H4 (cell line): ENCODE measurements around the gene ERF. TPM values are rescaled to one million over a fixed set of nuclear protein-coding genes. Genes with fewer than 3 reads are reported as not detected.

Experiments used
- DNase-seq: peaks from one replicate; pipeline ENCODE4 v3.0.0-alpha.2; 2015; ENCODE audit warnings: low spot score
- total RNA-seq: library from RNA; depleted of rRNA; stranded (reverse); fragments of >200 nt; shearing (Covaris generic); gene quantifications from 2 replicates; pipeline ENCODE4 v1.2.3, GENCODE V29; 2014

ERF gene
- total RNA-seq, 1 experiment from 2014 or later: 31.1 TPM

DNA sequence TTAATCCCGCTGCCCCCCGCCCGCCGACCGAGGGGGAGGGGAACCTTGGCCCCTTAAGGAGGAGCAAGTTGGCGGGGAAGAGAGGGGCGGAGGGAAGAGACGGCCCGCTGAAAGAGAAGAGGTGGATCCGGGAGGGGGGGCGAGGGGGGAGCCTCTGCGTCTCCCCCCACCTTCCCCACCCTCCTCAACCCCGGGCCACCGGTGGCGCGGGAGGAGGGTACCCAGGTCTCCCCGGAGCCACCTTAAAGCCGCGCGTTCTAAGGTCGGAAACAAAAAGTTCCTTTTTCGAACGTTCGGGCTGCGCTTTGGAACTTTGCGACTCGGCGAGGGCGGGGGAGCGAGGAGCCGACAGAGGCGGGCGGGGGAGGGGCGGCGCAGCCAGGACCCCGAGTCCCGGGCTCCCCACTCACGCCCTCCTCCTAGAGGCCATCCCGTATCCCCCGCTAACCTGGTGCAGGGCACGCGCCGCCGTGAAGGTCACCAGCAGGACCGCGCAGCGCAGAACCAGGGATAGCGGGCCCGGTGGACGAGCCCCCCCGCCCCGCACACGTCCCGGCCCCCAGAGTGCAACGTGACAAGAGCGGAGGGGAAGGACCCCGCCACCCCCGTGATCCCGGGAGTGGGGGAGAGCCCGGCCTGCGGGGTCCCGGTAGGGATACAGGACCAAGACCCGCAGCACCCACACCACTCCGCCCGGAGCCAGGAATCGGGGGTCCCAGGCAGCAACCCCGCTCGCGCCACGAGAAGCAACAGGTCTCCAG is 659 bp downstream of the ERF start:
- peak; percentile 60 for DNase-seq

GRCh38 chr19:42253245-42254088 is 1.5 kb downstream of the ERF start:
- DNase-seq: no peak

DNA sequence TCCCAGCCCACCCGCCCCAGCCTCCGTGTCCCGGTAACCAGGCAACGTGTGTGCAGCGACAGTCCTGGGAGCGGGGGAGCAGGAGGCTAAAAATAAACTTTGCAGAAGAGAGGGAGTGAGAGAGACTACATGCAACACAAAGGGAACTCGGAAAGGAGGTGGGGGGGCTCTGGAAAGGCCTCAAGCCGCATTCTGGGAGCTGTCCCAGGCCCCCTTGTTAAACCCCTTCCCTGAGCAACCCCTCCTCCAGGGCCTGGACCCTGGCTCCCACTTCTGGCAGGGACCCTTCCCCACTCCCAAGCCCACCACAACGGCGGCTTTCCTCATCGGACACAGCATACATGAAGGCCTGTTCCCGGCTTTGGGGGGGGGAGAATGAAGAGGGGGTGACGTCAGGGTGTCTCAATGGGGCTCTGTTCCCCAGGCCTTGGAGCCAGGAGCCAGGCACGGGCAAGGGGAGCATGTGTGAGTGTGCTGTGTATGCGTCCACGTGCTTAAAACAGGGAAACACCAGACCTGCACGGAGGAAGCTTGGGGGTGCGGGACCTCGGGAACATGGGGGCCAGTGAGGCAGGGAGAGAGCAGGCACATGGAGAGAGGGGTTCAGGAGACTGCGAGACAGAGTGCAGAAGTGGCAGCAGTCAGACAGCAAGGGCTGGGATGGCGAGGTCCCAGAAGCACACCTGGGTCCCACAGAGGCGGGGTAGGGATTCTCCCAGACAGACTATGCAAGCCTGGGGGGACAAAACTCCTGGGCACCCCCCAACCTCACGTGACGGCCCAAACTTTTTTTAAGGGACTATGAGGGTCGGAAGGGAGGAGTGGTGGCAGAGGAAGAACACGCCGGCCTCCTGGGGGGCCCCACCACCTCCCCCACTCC is 2.3 kb downstream of the ERF start:
- DNase-seq: no peak

- no peak for DNase-seq
Measured at GRCh38 chr19:42251572-42252358, 3.2 kb downstream of the ERF start.

- no peak for DNase-seq
Measured at GRCh38 chr19:42250666-42251531, 4.0 kb downstream of the ERF start.

- no peak for DNase-seq
Measured at GRCh38 chr19:42250183-42250665, 4.7 kb downstream of the ERF start.

- no peak for DNase-seq
Measured at GRCh38 chr19:42249769-42250168, 5.2 kb downstream of the ERF start.

DNA sequence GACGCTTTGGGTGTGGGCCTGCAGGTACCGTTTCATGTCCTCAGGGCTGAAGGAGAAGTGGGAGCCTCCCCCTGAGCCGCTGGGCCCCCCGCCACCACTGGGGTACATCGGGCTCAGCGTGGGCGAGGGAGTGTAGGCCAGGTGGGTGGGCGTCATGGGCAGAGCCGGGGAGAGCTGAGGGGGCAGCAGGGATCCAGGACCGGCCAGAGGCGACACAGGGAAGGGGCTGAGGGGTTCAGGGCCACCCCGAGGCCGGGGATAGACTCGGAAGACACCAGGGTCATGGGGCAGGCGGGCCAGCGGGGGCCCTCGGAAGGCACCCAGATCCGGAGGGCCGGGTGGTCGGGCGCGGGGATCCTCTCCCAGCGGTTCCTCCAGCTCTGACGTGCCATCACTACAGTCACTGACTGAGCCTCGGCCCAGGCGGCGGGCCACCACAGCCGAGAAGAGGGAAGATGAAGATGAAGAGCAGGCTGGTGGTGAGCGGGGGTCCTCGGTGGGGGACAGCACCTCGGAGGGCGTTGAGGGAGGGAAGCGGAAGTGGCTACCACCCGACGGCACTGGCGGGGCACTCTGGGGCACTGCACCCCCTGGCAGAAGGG is 5.7 kb downstream of the ERF start:
- DNase-seq: no peak

DNA sequence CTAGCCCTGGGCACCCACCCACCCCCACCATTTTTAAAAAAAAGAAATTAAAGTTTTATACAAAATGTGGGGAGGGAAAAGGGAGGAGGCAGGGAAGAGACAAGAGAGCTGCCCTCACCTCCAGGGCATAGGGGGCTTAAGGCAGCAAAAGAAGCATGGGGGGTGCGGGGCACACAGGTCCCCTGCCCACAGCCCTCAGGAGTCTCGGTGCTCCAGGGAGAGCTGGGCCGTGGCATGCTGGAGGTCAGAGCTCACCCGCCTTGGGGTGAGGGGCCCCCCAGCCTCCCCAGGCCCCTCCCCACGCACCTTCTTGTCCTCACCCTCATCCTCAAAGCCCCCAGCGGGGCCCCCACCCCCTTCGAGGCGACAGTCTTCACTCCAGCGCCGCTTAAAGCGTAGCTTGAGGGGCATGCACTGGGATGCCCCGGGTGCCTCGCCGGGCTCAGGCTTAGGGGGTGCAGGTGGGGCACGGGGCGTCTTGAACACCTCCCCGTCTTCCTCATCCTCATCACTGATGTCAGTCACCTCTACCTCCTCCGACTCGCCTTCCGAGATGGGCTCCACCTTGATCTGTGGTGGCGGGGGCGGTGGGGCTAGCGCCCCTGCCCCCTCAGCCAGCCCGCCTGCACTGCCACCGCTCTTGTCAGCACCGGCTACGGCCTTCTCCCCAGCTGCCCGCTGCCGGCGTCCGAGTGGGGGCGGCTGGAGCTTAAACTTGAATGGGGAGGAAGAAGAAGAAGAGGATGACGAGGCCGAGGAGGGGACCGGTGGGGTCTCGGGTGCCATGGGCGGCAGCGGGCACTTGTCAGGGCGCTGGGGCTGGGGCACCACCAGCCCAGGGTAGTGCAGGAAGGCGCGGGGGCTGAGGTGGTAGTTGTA is 6.4 kb downstream of the ERF start:
- DNase-seq: no peak

DNA sequence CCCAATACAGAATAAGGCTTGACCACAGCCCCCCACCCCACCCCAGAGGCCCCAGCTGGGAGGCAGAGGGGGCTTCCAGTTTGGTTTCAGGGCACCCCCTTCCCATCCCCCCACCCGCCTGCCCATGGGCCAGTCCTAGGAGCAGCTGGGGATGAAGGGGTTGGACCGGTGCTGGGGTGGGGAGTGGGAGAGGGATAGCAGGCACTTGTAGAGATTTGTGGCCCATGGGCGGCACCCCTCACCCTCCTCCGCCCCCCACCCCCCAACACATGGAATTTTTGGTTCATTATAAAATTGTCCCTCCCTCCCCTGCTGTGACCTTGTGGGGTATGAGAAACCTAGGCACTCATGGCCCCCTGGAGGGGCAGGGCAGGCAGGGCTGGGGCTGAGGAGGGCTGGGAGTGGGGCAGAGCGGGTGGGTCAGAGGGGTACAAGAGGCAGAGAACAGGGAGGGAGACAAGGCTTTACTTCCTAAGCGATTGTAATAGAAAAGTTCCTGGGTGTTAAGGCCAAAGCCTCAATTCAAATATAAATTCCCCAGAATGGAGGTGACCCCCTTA is 7.2 kb downstream of the ERF start:
- no peak for DNase-seq

DNA sequence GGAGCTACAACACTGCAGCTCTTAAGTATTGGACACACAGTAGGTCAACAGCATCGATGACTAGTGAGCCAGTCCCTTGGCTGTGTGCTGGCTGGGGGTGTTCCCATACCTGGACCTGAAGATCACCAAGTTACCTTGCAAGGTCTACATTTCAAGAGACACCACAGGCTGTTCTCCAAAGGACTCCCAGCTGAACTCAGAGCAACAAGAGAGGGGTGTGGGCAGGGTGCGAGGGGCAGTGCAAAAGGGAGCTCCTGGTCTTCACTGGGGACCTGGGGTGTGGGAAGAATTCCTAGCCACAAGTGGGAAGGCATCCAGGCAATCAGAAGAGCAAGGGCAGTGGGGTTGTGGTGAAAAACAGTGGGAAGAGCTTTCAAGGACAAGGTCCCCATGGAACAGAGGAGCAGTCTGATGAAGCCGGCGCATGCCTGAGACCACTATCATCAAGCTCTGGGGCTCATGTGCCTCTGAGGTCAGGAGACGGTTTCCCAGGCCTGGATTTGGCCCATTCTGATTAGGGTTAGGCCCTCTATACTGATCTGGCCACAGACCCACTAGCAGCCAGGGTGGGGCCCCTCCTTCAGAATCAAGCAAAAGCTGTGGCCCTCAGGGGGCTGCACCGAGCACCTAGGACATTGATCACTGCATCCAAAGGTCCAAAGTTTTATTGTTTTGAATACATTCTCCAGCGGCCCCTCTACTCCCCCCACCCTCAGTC is 7.8 kb downstream of the ERF start:
- DNase-seq: no peak

DNA sequence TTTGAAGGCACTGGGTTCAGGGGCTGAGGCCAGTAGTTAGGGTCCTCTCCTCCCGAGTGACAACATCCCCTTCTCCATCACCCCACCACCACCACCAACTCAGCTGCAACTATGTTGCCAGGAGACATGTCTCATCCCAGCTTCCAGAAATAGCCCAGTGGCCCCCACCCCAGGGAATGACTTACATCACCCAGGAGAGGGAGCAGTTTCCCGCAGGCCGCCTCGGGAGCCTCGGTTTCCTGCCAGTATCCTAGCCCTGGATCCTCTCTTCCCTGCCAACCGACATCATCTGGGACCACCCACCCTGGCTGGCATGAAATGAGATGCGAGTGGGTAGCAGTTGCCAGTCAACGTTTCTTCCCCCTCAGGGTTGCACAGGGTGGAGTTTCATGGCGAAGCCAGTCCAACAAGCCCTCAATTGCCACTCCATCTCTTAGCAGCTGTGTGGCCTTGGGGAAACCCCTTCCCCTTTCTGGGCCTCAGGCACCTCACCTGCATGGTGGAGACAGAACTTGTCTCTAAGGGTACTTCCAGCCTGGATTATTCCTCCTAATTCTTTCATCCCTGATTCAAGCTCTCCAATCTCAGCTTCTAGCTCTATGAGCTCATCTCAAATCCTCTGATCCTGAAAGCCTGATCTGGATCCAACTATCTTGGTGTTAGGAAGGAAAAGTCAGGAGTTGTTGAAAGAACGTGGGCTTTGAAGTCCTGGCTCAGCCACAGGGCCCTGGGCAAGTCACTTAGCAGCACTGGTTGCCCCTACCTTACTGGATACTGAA is 8.6 kb downstream of the ERF start:
- peak; percentile 46 for DNase-seq

- DNase-seq: no peak
Measured at GRCh38 chr19:42245231-42245630, 9.7 kb downstream of the ERF start.

- peak; percentile 91 for DNase-seq
Measured at GRCh38 chr19:42244347-42245220, 10.3 kb downstream of the ERF start.

GRCh38 chr19:42242512-42243409 is 12.2 kb downstream of the ERF start, which contains the start of gene GSK3A:
Gene GSK3A, minus strand, starts transcription at chr19:42242602. Its CDS starts 137 bp downstream, at chr19:42242465.
- peak; percentile 99 for DNase-seq
